ENCODE data around the gene PCGF5.

PCGF5 gene

GRCh38 chr10:91206837-91207474, 13.5 kb upstream of the PCGF5 start:
- DNase-seq (ENCODE audit: low read depth): no peak
- no peak overlapping the region for H3K4me3 ChIP-seq (ENCODE audit: low read depth, low read length)

GRCh38 chr10:91208642-91209041, 11.8 kb upstream of the PCGF5 start:
- no peak for DNase-seq (ENCODE audit: low read depth)

GRCh38 chr10:91210014-91210413, 10.4 kb upstream of the PCGF5 start:
- H3K4me3 ChIP-seq (ENCODE audit: low read depth, low read length): no peak overlapping the region
- DNase-seq (ENCODE audit: low read depth): no peak

More at GRCh38 chr10:91208642-91209041, 11.8 kb upstream of the PCGF5 start:
- no peak overlapping the region for H3K4me3 ChIP-seq (ENCODE audit: low read depth, low read length)

GRCh38 chr10:91210435-91210834, 10.0 kb upstream of the PCGF5 start:
- DNase-seq (ENCODE audit: low read depth): no peak

GRCh38 chr10:91211675-91212074, 8.8 kb upstream of the PCGF5 start:
- H3K4me3 ChIP-seq (ENCODE audit: low read depth, low read length): no peak overlapping the region
- DNase-seq (ENCODE audit: low read depth): no peak

More at GRCh38 chr10:91210435-91210834, 10.0 kb upstream of the PCGF5 start:
- H3K4me3 ChIP-seq (ENCODE audit: low read depth, low read length): no peak overlapping the region

- H3K4me3 ChIP-seq (ENCODE audit: low read depth, low read length): no peak overlapping the region
- DNase-seq (ENCODE audit: low read depth): no peak
Observed at GRCh38 chr10:91214911-91215310, 5.6 kb upstream of the PCGF5 start.

GRCh38 chr10:91215384-91215783, 5.1 kb upstream of the PCGF5 start:
- H3K4me3 ChIP-seq (ENCODE audit: low read depth, low read length): no peak overlapping the region
- DNase-seq (ENCODE audit: low read depth): no peak

GRCh38 chr10:91219371-91220193, 881 bp upstream of the PCGF5 start:
- DNase-seq (ENCODE audit: low read depth): no peak
- H3K4me3 ChIP-seq (ENCODE audit: low read depth, low read length): peak overlapping the region; percentile 83

GRCh38 chr10:91220954-91221675, 652 bp downstream of the PCGF5 start:
- H3K4me3 ChIP-seq (ENCODE audit: low read depth, low read length): peak overlapping the region; percentile 83
- DNase-seq (ENCODE audit: low read depth): no peak

GRCh38 chr10:91226093-91226492, 5.6 kb downstream of the PCGF5 start:
- no peak overlapping the region for H3K4me3 ChIP-seq (ENCODE audit: low read depth, low read length)
- no peak for DNase-seq (ENCODE audit: low read depth)

GRCh38 chr10:91227576-91227975, 7.1 kb downstream of the PCGF5 start:
- H3K4me3 ChIP-seq (ENCODE audit: low read depth, low read length): no peak overlapping the region
- no peak for DNase-seq (ENCODE audit: low read depth)

GRCh38 chr10:91229683-91230082, 9.2 kb downstream of the PCGF5 start:
- DNase-seq (ENCODE audit: low read depth): no peak
- no peak overlapping the region for H3K4me3 ChIP-seq (ENCODE audit: low read depth, low read length)

- no peak overlapping the region for H3K4me3 ChIP-seq (ENCODE audit: low read depth, low read length)
- no peak for DNase-seq (ENCODE audit: low read depth)
Observed at GRCh38 chr10:91238191-91238590, 17.7 kb downstream of the PCGF5 start.

- no peak for DNase-seq (ENCODE audit: low read depth)
- H3K4me3 ChIP-seq (ENCODE audit: low read depth, low read length): no peak overlapping the region
Observed at GRCh38 chr10:91239789-91240188, 19.3 kb downstream of the PCGF5 start.

- DNase-seq (ENCODE audit: low read depth): no peak
- H3K4me3 ChIP-seq (ENCODE audit: low read depth, low read length): no peak overlapping the region
Observed at GRCh38 chr10:91242940-91243339, 22.5 kb downstream of the PCGF5 start.

GRCh38 chr10:91247360-91248111, 27.1 kb downstream of the PCGF5 start:
- peak; percentile 5 for DNase-seq (ENCODE audit: low read depth)

GRCh38 chr10:91249700-91250099, 29.2 kb downstream of the PCGF5 start:
- H3K4me3 ChIP-seq (ENCODE audit: low read depth, low read length): no peak overlapping the region
- no peak for DNase-seq (ENCODE audit: low read depth)

More at GRCh38 chr10:91247360-91248111, 27.1 kb downstream of the PCGF5 start:
- no peak overlapping the region for H3K4me3 ChIP-seq (ENCODE audit: low read depth, low read length)

- no peak for DNase-seq (ENCODE audit: low read depth)
- H3K4me3 ChIP-seq (ENCODE audit: low read depth, low read length): no peak overlapping the region
Observed at GRCh38 chr10:91250341-91250740, 29.9 kb downstream of the PCGF5 start.

GRCh38 chr10:91251430-91252056, 31.1 kb downstream of the PCGF5 start:
- peak; percentile 5 for DNase-seq (ENCODE audit: low read depth)
- no peak overlapping the region for H3K4me3 ChIP-seq (ENCODE audit: low read depth, low read length)

All from skeletal muscle cell (primary cell).